Ovary (tissue), 3 donors: Measurements from ENCODE around the gene MAGEA2.
"Not testable (repeated sequence)": the region's sequence is repeated elsewhere in the genome, so short reads cannot be mapped to it uniquely, and the experiment has no call there.

ENCODE experiments used
- CTCF ChIP-seq, 3 donors: fragments of 450-650 bp in 2 of 3; fragments of 200-600 bp in 1 of 3; IDR thresholded peaks; one replicate each; pipeline versions ENCODE4 v1.5.1 to v1.8.0; 2016 to 2022; ENCODE audit warnings: antibody characterized with exemption in 3 of 3, mild to moderate bottlenecking in 1 of 3
- EP300 ChIP-seq: sonication (generic); formaldehyde crosslinking; IDR thresholded peaks from one replicate; pipeline ENCODE4 v1.6.1; 2017; ENCODE audit warnings: antibody characterized with exemption
- donor health status: DM: no; HTN: no; CAD: no.

GRCh38 chrX:152709173-152709572 lies 44.5 kb downstream of the MAGEA2 start, which contains the start of gene CSAG2:
- not testable (repeated sequence) for TF ChIP-seq CTCF (IDR thresholded peaks at IDR 0.05); EP300
